HG02571 (cell line): ENCODE results near the gene OSTM1.
"Not testable (repeated sequence)": the region's sequence is repeated elsewhere in the genome, so short reads cannot be mapped to it uniquely, and the experiment has no call there.

Experiments
- ATAC-seq: cut with Tn5 transposase; IDR thresholded peaks from one replicate; pipeline ENCODE4 v1.9.1; 2021; ENCODE audit warnings: mild to moderate bottlenecking, moderate library complexity; ENCODE audit not compliant: unreplicated experiment

Gene OSTM1

DNA sequence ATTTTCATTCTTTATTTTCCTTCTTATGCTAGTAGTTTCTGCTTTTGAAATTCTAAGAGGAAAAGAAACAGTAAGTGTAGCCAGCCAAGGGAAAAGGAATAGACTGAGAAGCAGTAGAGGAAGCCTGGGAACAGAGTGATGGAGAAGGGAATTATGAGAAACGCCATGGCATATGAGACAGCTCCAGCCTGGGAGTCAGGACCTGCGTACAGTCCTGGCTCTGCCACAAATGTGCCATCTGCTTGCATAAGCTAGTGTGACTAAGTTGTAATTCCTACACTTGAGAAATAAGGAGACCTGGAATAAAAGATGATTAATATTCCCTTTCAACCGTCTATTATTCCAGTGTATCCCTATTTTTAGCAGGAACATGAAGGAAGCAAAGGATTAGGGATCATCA is 47.5 kb downstream of the OSTM1 start:
- ATAC-seq: no peak

DNA sequence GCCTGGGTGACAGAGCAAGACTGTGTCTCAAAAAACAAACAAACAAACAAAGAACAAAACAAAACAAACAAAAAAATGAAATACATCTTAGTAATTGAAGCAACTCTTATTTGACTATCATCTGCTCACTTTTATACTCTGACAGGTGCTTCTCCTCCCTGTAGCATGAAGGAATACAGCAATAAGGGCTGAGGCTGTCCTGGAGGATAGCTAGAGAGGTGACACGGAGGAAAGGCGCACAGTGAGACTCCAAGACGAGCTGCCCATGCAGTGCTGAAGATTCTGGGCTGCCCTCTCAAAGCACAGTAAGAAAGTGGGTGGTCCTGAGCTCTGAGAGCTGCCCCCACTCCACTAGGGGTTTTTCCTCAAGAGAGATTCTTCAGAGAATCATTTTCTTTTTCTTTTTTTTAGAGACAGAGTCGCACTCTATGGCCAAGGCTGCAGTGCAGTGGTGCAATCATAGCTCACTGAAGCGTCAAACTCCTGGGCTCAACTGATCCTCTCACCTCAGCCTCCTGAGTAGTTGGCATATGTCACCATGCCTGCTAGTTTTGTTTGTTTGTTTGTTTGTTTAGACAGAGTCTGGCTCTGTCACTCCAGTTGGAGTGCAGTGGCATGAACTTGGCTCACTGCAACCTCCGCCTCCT is 50.0 kb downstream of the OSTM1 start:
- ATAC-seq: no peak

DNA sequence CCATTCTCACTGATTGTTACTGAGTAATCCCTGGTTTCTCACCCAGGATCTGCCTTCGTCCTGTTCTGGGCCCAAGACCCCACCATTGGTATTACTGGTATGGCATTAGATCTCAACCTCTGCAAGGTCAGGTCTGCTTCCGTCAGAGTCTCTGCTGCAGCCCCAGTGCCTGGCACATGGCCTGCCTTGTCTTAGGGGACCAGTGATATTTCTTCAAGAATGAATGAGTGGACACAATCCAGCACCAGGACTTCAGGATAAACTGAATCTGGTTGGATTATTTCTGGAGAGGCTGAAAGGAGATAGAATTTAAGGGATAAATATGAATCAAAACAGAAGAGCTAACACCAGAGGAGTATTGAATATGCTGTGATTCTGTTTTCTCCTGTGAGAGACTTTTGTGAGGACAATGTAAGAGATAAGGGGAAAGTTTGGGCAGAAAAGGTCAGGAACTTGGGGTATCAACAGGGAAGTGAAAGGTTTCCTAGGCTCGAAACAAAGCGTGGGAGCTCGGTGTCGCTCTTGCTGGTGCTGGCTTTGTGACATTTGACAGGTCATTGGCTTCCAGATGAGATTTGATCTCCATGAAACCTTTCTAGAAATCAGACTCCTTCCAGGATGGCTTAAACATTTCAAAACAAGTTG is 53.9 kb downstream of the OSTM1 start:
- ATAC-seq: no peak

DNA sequence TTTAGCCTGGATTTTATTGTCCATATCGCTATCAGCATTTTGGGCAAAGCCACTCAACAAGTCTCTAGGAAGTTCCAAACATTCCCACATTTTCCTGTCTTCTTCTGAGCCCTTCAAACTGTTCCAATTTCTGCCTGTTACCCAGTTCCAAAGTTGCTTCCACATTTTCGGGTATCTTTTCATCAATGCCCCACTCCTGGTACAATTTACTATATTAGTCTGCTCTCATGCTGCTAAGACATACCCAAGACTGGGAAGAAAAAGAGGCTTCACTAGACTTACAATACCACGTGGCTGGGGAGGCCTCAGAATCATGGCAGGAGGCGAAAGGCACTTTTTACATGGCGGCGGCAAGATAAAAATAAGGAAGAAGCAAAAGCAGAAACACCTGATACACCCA is 58.3 kb downstream of the OSTM1 start:
- not testable (repeated sequence) for ATAC-seq

DNA sequence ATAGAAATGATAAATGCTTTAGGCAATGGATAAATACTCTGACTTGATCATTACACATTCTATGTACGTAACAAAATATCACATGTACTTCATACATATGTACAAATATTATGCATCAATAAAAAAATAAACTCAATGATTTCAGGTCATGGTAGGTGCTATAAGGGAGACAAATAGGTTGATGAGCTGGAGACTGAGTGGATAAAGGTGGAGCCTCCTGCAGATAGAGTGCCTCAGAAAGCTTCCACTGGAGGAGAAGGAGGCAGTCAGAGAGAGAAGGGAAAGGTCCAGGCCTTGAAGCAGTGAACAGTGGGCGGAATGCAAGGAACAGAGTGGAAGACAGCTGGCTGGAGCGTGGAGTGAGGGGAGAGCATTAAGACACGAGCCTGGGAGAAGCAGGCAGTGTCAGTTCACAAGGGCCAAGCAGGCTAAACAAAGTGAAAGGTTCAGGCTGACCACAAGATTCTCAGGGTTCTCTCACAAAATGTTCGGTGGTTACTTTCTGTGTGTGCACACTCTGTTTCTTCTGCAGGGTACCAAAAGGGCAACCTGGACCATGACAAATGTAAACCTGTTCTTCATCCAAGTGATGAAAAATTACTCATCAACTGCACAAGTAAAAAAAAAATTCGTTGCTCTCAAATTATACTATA is 60.6 kb downstream of the OSTM1 start:
- ATAC-seq: no peak

DNA sequence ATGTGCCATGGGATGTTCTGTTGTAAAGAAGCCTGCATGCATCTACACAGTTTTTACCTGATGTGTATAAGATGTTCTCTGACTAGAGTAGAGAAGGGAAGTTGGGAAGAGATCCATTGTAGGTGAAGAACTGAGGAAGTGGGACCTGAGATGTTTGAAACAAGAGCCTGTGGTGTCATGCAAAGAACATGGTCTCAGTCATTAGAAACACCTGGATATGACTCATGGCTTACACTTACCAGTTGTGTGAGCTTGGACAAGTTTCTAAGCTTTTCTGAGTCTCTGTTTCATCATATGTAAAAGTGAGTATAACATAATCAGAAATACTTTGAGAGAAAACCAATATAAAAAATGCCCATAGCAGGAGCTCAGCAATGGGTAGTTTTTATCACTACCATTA is 64.6 kb downstream of the OSTM1 start:
- no peak for ATAC-seq

DNA sequence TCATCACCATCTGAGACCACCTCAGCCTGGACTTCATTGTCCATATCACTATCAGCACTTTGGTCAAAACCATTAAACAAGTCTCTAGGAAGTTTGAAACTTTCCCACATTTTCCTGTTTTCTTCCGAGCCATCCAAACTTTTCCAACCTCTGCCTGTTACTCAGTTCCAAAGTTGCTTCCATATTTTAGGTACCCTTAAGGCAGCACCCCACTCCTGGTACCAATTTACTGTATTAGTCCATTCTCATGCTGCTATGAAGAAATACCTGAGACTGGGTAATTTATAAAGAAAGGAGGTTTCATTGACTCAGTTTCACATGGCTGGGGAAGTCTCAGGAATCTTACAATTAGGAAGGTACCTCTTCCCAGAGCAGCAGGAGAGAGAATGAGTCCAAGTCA is 65.3 kb downstream of the OSTM1 start:
- ATAC-seq: not testable (repeated sequence)

DNA sequence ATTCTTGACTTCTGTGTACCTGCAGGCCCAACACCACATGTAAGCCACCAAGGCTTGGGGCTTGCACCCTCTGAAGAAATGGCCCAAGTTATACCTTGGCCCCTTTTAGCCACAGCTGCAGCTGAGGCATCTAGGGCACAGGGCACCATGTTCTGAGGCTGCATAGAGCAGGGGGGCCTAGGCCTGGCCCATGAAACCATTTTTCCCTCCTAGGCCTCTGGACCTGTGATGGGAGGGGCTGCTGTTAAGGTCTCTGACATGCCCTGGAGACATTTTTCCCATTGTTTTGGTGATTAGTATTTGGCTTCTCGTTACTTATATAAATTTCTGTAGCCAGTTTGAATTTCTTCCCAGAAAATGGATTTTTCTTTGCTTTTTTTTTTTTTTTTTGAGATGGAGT is 66.2 kb downstream of the OSTM1 start:
- no peak for ATAC-seq

DNA sequence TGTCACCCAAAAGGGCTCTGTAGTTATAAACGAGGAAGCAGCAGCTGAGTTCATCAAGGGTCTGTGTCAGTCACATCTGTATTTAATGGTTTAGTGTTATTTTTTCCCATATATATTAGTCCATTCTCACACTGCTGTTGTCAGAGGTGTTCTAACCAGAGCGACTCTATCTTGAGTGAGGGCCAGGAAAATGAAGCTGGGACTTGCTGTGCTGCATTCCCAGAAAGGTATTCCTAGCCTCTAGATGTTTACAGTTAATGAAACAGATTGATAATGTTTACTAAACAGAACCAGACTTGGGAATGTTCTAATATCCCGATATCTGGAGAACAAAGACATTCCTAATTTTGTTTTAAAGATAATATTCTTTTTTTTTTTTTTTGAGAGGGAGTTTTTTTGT is 68.6 kb downstream of the OSTM1 start:
- ATAC-seq: no peak

DNA sequence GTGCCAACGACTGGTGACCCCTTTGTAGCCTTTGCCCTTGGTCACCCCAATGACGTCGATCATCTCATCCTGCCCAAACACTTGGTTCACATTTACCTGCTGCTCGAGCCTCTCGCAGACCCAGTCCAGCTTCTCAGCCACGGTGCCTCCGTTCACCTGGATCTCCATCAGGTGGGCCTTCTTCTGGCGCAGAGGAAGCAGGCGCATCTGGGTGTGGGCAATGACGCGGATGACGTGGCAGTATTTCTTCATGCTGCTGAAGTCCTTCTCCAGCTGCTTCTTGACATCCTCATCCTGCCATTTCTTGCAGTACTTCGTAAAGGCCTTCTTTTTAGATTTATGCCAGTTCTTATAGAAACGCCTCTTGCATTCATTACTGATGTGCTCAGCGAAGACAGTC is 69.7 kb downstream of the OSTM1 start:
- no peak for ATAC-seq

DNA sequence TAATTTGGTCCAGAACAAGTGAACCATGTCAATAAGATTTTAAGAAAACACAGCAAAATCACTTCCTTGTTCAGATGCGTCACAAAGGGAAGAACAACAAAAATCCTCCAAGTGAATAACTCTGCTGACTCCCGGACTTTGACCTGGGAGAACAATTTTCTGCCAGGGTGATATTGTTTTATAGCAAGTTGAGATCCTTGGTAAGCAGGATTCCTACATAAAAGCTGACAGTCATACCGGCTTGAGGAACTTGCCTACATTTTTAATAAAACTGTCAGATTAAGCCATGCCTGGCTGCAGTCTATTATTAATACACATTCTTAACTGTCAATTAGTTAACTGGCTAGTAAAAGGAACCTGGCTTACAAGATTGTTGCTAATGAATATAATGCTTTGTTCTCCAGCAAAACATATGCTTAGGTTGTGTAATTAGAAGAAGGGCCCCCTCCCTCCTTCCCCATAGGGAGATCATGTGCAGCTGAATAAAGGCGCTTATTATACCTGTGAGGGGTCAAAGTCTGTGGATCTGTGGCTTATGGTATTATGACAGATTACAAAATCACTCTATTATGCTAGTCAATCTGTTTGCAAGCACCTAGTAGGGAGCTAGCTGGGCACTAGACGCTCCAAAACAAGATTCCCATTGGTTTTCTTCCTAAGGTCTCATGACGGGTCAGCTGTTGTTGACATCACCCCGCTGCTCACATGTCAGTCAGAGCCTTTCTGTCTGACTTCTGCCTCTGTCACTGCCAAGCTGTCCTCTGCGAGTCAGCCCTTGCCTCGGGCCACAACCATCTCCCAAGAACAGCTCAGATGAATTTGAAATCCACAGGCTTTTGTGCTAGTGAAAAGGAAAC is 71.9 kb downstream of the OSTM1 start:
- no peak for ATAC-seq

DNA sequence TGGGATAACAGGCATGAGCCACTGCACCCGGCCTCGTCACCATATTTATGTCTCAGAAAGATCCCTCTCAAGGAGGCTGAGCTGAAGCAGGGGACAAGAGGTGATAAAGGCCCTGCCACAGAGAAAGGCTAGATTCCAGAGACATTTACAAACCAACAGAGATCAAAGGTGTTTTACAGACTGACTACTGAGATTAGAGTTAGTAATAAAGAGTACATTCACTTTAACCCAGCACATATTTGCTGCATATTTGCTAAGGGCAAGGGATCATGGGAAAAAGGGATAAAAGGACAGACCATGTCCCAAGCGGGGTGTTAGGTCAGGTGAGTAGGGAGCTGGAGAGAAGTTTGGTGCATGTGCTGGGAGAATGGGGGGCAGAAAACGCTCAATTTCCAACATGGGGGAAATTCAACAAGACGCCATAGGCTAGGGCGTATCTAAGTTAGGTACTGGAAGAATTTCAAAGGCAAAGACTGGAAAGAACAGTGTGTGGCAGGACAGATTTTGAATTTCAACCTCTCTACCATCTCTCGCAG is 72.8 kb downstream of the OSTM1 start:
- ATAC-seq: no peak

DNA sequence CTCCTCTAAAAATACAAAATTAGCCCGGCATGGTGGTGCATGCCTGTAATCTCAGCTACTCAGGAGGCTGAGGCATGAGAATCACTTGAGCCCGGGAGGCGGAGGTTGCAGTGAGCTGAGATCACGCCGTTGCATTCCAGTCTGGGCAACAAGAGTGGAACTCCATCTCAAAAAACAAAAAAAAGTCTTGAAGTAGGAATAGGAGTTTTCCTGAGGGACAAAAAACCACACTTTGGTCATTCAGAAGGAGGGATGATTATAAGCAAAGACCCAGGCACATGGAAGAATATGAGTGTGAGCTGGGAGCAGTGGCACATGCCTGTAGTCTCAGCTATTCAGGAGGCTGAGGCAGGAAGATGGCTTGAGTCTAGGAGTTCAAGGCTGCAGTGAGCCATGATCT is 74.3 kb downstream of the OSTM1 start:
- ATAC-seq: not testable (repeated sequence)

DNA sequence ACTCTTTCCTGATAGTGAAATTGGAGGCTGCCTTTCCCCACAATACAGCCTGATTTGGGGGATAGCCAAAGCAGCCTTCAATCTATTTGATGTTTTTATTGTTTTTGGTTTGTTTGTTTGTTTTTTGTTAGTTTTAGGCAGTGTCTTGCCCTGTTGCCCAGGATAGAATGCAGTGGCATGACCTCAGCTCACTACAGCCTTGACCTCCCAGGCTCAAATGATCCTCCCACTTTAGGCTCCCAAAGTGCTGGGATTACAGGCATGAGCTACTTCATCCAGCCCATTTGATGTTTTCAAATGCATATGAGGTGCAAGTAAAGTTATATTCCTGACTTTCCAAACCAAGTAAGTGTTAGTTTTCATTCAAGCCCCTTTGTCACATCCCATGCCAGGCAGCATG is 75.2 kb downstream of the OSTM1 start:
- no peak for ATAC-seq

DNA sequence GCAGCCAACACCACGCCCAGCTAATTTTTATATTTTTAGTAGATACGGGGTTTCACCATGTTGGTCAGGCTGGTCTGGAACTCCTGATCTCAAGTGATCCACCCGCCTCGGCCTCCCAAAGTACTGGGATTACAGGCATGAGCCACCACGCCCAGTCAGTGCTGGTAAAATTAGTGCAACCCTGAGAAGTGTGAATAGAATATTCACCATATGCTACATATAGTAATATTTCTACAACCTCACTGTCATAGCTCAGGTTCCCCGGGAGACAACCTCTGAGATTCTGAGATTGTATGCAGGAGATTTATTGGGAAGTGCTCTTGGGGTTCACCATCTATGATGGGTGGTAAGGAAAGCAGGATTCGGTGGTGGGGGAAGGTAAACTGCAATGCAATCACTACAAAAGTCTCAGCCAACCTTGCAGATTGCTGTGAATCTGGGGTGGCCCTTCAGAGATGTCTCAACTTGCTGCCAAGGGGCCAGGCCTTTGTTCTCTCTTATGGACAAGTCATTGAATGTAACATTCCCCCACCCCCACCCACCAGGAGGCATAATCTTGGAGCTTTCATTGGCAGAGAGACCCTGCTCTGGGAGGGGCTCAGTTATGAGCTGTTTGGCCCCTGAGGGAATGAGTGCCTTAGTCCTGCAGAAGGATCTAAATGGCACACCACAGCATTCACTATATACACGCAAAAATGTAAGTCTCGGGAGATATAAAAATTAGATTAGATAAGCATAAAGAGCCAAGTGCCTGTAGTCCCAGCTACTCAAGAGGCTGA is 82.6 kb downstream of the OSTM1 start:
- ATAC-seq: no peak
